GM06990 (cell line): Measurements from ENCODE around the gene RNF39.
"Not testable (repeated sequence)": the region's sequence is repeated elsewhere in the genome, so short reads cannot be mapped to it uniquely, and the experiment has no call there.

Experiments used
- DNase-seq: peaks from one replicate; pipeline ENCODE4 v3.0.0-alpha.2; 2011; ENCODE audit not compliant: insufficient read length; ENCODE audit errors: extremely low read depth
- H3K27me3 ChIP-seq: replicated peaks from 2 replicates; pipeline ENCODE4 v1.6.0; 2011; ENCODE audit warnings: low read length; ENCODE audit not compliant: control insufficient read depth, insufficient read depth
- H3K36me3 ChIP-seq: 2 replicates; pipeline ENCODE4 v1.5.1; 2011; ENCODE audit warnings: low read length; ENCODE audit not compliant: control insufficient read depth, insufficient read depth
- H3K4me3 ChIP-seq: replicated peaks from 2 replicates; pipeline ENCODE4 v1.5.1; 2011; ENCODE audit warnings: low read depth, mild to moderate bottlenecking, control low read depth, low read length
- CTCF ChIP-seq: IDR thresholded peaks from 2 replicates; pipeline ENCODE4 v1.5.1; 2011; ENCODE audit warnings: low read length, control low read depth, mild to moderate bottlenecking, inconsistent platforms; ENCODE audit not compliant: insufficient read depth, poor library complexity, severe bottlenecking

RNF39 gene

GRCh38 chr6:30042914-30043313, 32.7 kb downstream of the RNF39 start:
- no peak for DNase-seq
- H3K36me3 ChIP-seq = no peaks in the 10 kb centered on the region
- no peak overlapping the region for H3K4me3 ChIP-seq
- H3K27me3 ChIP-seq = no peaks in the 10 kb centered on the region
- no peak for TF ChIP-seq CTCF

- no peaks in the 10 kb centered on the region for H3K27me3 ChIP-seq
- TF ChIP-seq CTCF = no peak
- DNase-seq = no peak
- H3K4me3 ChIP-seq = no peak overlapping the region
- H3K36me3 ChIP-seq = no peaks in the 10 kb centered on the region
Measured at GRCh38 chr6:30042476-30042875, 33.1 kb downstream of the RNF39 start.

GRCh38 chr6:30041821-30042220, 33.7 kb downstream of the RNF39 start:
- H3K27me3 ChIP-seq = no peaks in the 10 kb centered on the region
- no peak overlapping the region for H3K4me3 ChIP-seq
- TF ChIP-seq CTCF = no peak
- no peaks in the 10 kb centered on the region for H3K36me3 ChIP-seq
- no peak for DNase-seq

- DNase-seq = no peak
- no peak for TF ChIP-seq CTCF
- Histone ChIP-seq H3K4me3 (no peak overlapping the region), H3K36me3 (no peaks in the 10 kb centered on the region), H3K27me3 (no peaks in the 10 kb centered on the region)
Measured at GRCh38 chr6:30041221-30041620, 34.3 kb downstream of the RNF39 start.

- DNase-seq = no peak
- peak; percentile 54 for TF ChIP-seq CTCF
- no peak overlapping the region for H3K4me3 ChIP-seq
- H3K27me3 ChIP-seq = no peaks in the 10 kb centered on the region
- H3K36me3 ChIP-seq = 0 out of 2 replicates have a peak, but pooled peaks cover 1% of the 10 kb centered on the region
Measured at GRCh38 chr6:30037182-30037788, 38.3 kb downstream of the RNF39 start.

GRCh38 chr6:30035784-30036183, 39.8 kb downstream of the RNF39 start:
- DNase-seq = no peak
- TF ChIP-seq CTCF = no peak
- 0 out of 2 replicates have a peak, but pooled peaks cover 1% of the 10 kb centered on the region for H3K36me3 ChIP-seq
- H3K27me3 ChIP-seq = no peaks in the 10 kb centered on the region
- H3K4me3 ChIP-seq = no peak overlapping the region

GRCh38 chr6:30033440-30033839, 42.1 kb downstream of the RNF39 start:
- H3K36me3 ChIP-seq, H3K27me3 ChIP-seq, DNase-seq, H3K4me3 ChIP-seq: not testable (repeated sequence)
